Fibroblast of lung (primary cell): ENCODE measurements around the gene TRIM65. TPM values are rescaled to one million over a fixed set of nuclear protein-coding genes. Genes with fewer than 3 reads are reported as not detected.

ENCODE experiments used
- DNase-seq, 2 donors: peaks; one replicate each; pipeline versions ENCODE4 v3.0.0 to v3.0.0-alpha.2; 2010; ENCODE audit warnings: low read depth in 2 of 2
- H2AFZ ChIP-seq: 2 replicates; pipeline ENCODE4 v1.5.1; 2012; ENCODE audit warnings: low read length, control low read depth, inconsistent platforms
- H3K27ac ChIP-seq: 2 replicates; pipeline ENCODE4 v1.5.1; 2011; ENCODE audit warnings: low read length, control low read depth; ENCODE audit not compliant: insufficient read depth
- H3K27me3 ChIP-seq: 2 replicates; pipeline ENCODE4 v1.5.1; 2011; ENCODE audit warnings: mild to moderate bottlenecking, low read length; ENCODE audit not compliant: control insufficient read depth, insufficient read depth
- H3K36me3 ChIP-seq: 2 replicates; pipeline ENCODE4 v1.5.1; 2011; ENCODE audit warnings: low read length; ENCODE audit not compliant: control insufficient read depth, insufficient read depth
- H3K4me1 ChIP-seq: 2 replicates; pipeline ENCODE4 v1.5.1; 2011; ENCODE audit warnings: low read length; ENCODE audit not compliant: control insufficient read depth, insufficient read depth; ENCODE audit errors: extremely low read depth
- H3K4me2 ChIP-seq: 2 replicates; pipeline ENCODE4 v1.5.1; 2011; ENCODE audit warnings: low read length, control low read depth; ENCODE audit not compliant: insufficient read depth; ENCODE audit errors: extremely low read depth
- H3K4me3 ChIP-seq, 4 experiments: fragments of 200-600 bp in 1 of 4; sonication (generic) in 1 of 4; replicated peaks in 1 of 4; 2 replicates each; pipeline ENCODE4 v1.5.1; 2011 to 2016; ENCODE audit warnings: low read length in 4 of 4, low read depth in 3 of 4, mild to moderate bottlenecking in 3 of 4, control low read depth in 2 of 4, inconsistent platforms in 1 of 4, mixed read lengths in 1 of 4; ENCODE audit not compliant: insufficient read depth in 1 of 4; ENCODE audit errors: control extremely low read depth in 1 of 4
- H3K79me2 ChIP-seq: 2 replicates; pipeline ENCODE4 v1.5.1; 2012; ENCODE audit warnings: mild to moderate bottlenecking, low read length, inconsistent platforms; ENCODE audit not compliant: control insufficient read depth, insufficient read depth
- H3K9ac ChIP-seq: 2 replicates; pipeline ENCODE4 v1.5.1; 2011; ENCODE audit warnings: mild to moderate bottlenecking, low read length, control low read depth; ENCODE audit not compliant: insufficient read depth
- H3K9me3 ChIP-seq: 2 replicates; pipeline ENCODE4 v1.5.1; 2012; ENCODE audit warnings: low read depth, low read length; ENCODE audit not compliant: control insufficient read depth, insufficient read depth
- H4K20me1 ChIP-seq: 2 replicates; pipeline ENCODE4 v1.5.1; 2011; ENCODE audit warnings: low read length; ENCODE audit not compliant: control insufficient read depth, insufficient read depth; ENCODE audit errors: extremely low read depth
- CTCF ChIP-seq, 2 donors: IDR thresholded peaks in 1 of 2; conservative IDR thresholded peaks in 1 of 2; 1 replicate in 1 of 2; 2 replicates in 1 of 2; pipeline ENCODE4 v1.5.1; 2011 to 2012; ENCODE audit warnings: low read length in 2 of 2, control low read depth in 1 of 2, inconsistent platforms in 1 of 2, low read depth in 1 of 2, mild to moderate bottlenecking in 1 of 2
- EZH2 ChIP-seq: IDR thresholded peaks from 2 replicates; pipeline ENCODE4 v1.5.1; 2012; ENCODE audit warnings: low read length, control low read depth, mild to moderate bottlenecking; ENCODE audit errors: missing control alignments
- polyA plus RNA-seq, 2 donors: library from polyadenylated mRNA; depleted of rRNA in 1 of 2; stranded (reverse) in 1 of 2; unstranded in 1 of 2; fragments of >200 nt; gene quantifications; 2 replicates each; pipeline ENCODE4 v1.2.1, GENCODE V29; 2011 to 2012; ENCODE audit warnings: missing spikeins in 1 of 2
- total RNA-seq: library from RNA; depleted of rRNA; stranded (reverse); fragments of >200 nt; gene quantifications from 2 replicates; pipeline ENCODE4 v1.2.1, GENCODE V29; 2014

The TRIM65 gene
- total and polyA plus RNA-seq, 2 donors (not counting 1 experiment from before 2014, with no cell fraction given), result 4.3 to 17.2 TPM

GRCh38 chr17:75908201-75908600 is 11.4 kb upstream of the TRIM65 start:
- Histone ChIP-seq H3K9ac (no peak overlapping the region), H3K79me2 (peaks cover 5% of the 10 kb centered on the region), H3K27ac (no peak overlapping the region), H3K9me3 (no peaks in the 10 kb centered on the region), H3K4me2 (no peak overlapping the region), H2AFZ (no peak overlapping the region), H4K20me1 (no peaks in the 10 kb centered on the region), H3K4me3 (no peak overlapping the region), H3K36me3 (no peaks in the 10 kb centered on the region), H3K4me1 (no peaks in the 10 kb centered on the region), H3K27me3 (no peaks in the 10 kb centered on the region)
- TF ChIP-seq CTCF (conservative IDR thresholded peaks at IDR 0.05 in 1 of 2, IDR thresholded peaks at IDR 0.05 in 1 of 2; ENCODE audit: low read depth in 1 of 2, low read length in 2 of 2), result no peak
- TF ChIP-seq EZH2, result no peak
- DNase-seq, result peak in 1 of 2 donors; percentile 18

- no peak for DNase-seq
- H3K4me3 ChIP-seq, result no peak overlapping the region
- H3K27ac ChIP-seq, result no peak overlapping the region
- H4K20me1 ChIP-seq, result no peaks in the 10 kb centered on the region
- peaks cover 5% of the 10 kb centered on the region for H3K79me2 ChIP-seq
- H3K9ac ChIP-seq, result no peak overlapping the region
- no peaks in the 10 kb centered on the region for H3K9me3 ChIP-seq
- no peak overlapping the region for H3K4me2 ChIP-seq
- no peak for TF ChIP-seq EZH2
- no peak overlapping the region for H2AFZ ChIP-seq
- H3K27me3 ChIP-seq, result no peaks in the 10 kb centered on the region
- H3K36me3 ChIP-seq, result peaks cover 5% of the 10 kb centered on the region
- no peaks in the 10 kb centered on the region for H3K4me1 ChIP-seq
Measured at GRCh38 chr17:75906143-75906884, 9.6 kb upstream of the TRIM65 start.

GRCh38 chr17:75904749-75905521 is 8.2 kb upstream of the TRIM65 start, which contains the start of gene MRPL38:
Gene MRPL38 (minus strand): TSS chr17:75904884. CDS start chr17:75904875, 9 bp downstream.
- no peaks in the 10 kb centered on the region for H3K4me1 ChIP-seq
- H4K20me1 ChIP-seq, result no peaks in the 10 kb centered on the region
- peak; percentile 73 to 87 for TF ChIP-seq CTCF (conservative IDR thresholded peaks at IDR 0.05 in 1 of 2, IDR thresholded peaks at IDR 0.05 in 1 of 2; ENCODE audit: low read depth in 1 of 2, low read length in 2 of 2)
- no peak for TF ChIP-seq EZH2
- peak within 1 kb of the TSS; percentile 77 for H3K9ac ChIP-seq
- H3K4me2 ChIP-seq, result peak within 1 kb of the TSS; percentile 95
- peak within 1 kb of the TSS; percentile 75 to 92 (median 80) for H3K4me3 ChIP-seq
- peaks cover 5% of the 10 kb centered on the region for H3K79me2 ChIP-seq
- peak; percentile 91 to 93 for DNase-seq
- H3K36me3 ChIP-seq, result peaks cover 10% of the 10 kb centered on the region
- peak within 1 kb of the TSS; percentile 75 for H2AFZ ChIP-seq
- H3K27me3 ChIP-seq, result no peaks in the 10 kb centered on the region
- H3K27ac ChIP-seq, result peak within 1 kb of the TSS; percentile 69
- H3K9me3 ChIP-seq, result no peaks in the 10 kb centered on the region
